OCI-LY3 (cell line): ENCODE data around the gene HK2.

Source experiments
- H2AFZ ChIP-seq: fragments of 200-600, 300-600 bp; shearing (Covaris generic); 2 replicates; pipeline ENCODE4 v1.6.0; 2014; ENCODE audit warnings: antibody characterized with exemption, low read depth, low read length
- H3K27ac ChIP-seq: fragments of 200-600, 300-600 bp; sonication (generic); 2 replicates; pipeline ENCODE4 v1.5.1; 2014; ENCODE audit warnings: mild to moderate bottlenecking, low read length, moderate library complexity, mixed read lengths
- H3K27me3 ChIP-seq: fragments of 200-600, 300-600 bp; sonication (generic); 2 replicates; pipeline ENCODE4 v1.6.1; 2014; ENCODE audit warnings: low read depth, low read length, mixed read lengths
- H3K36me3 ChIP-seq: fragments of 200-600, 300-600 bp; sonication (generic); replicated peaks from 2 replicates; pipeline ENCODE3; 2014; ENCODE audit warnings: low read depth, low read length, mixed read lengths
- H3K4me1 ChIP-seq: fragments of 300-600, 200-600 bp; sonication (generic); 2 replicates; pipeline ENCODE4 v1.6.1; 2014; ENCODE audit warnings: low read length, mixed read lengths
- H3K4me2 ChIP-seq: fragments of 200-600, 300-600 bp; sonication (generic); 2 replicates; pipeline ENCODE4 v1.6.1; 2014; ENCODE audit warnings: low read length, mixed read lengths
- H3K4me3 ChIP-seq: fragments of 300-600, 200-600 bp; sonication (generic); 2 replicates; pipeline ENCODE4 v1.5.1; 2014; ENCODE audit warnings: antibody characterized with exemption, mild to moderate bottlenecking, low read length, moderate library complexity
- H3K79me2 ChIP-seq: fragments of 300-600, 200-600 bp; shearing (Covaris generic); 2 replicates; pipeline ENCODE4 v1.6.1; 2014; ENCODE audit warnings: mild to moderate bottlenecking, low read length, mixed read lengths
- H3K9ac ChIP-seq: fragments of 300-600, 200-600 bp; shearing (Covaris generic); 2 replicates; pipeline ENCODE4 v1.6.0; 2014; ENCODE audit warnings: mild to moderate bottlenecking, low read length, moderate library complexity
- H3K9me3 ChIP-seq: fragments of 200-600, 300-600 bp; shearing (Covaris generic); 2 replicates; pipeline ENCODE4 v1.6.1; 2014; ENCODE audit warnings: low read length, mixed read lengths; ENCODE audit not compliant: insufficient read depth
- H4K20me1 ChIP-seq: fragments of 200-600, 300-600 bp; sonication (generic); 2 replicates; pipeline ENCODE4 v1.6.1; 2016; ENCODE audit warnings: low read length, mixed read lengths; ENCODE audit not compliant: insufficient read depth
- CTCF ChIP-seq: fragments of 200-600, 300-600 bp; sonication (generic); IDR thresholded peaks from 2 replicates; pipeline ENCODE4 v1.5.1; 2014; ENCODE audit warnings: antibody characterized with exemption, low read length, low read depth
- EZH2phosphoT487 ChIP-seq: fragments of 200-600 bp; shearing (Covaris generic); IDR thresholded peaks from 2 replicates; pipeline ENCODE4 v1.6.1; 2018; ENCODE audit warnings: antibody characterized with exemption, mixed run types, low read depth

The HK2 gene

GRCh38 chr2:74871414-74871813, 37.5 kb downstream of the HK2 start:
- peaks cover 68% of the 10 kb centered on the region for H3K36me3 ChIP-seq
- TF ChIP-seq EZH2phosphoT487 (no peak), CTCF (no peak)

GRCh38 chr2:74872389-74872836, 38.5 kb downstream of the HK2 start:
- Histone ChIP-seq H2AFZ (no peak overlapping the region), H3K27ac (no peak overlapping the region)

More at GRCh38 chr2:74871414-74871813, 37.5 kb downstream of the HK2 start:
- peaks cover 45% of the 10 kb centered on the region for H4K20me1 ChIP-seq
- no peak overlapping the region for H2AFZ ChIP-seq
- no peaks in the 10 kb centered on the region for H3K27me3 ChIP-seq
- H3K4me3 ChIP-seq, result no peak overlapping the region
- no peak overlapping the region for H3K9ac ChIP-seq
- peaks cover 3% of the 10 kb centered on the region; the same call in 1 of the 2 replicates for H3K4me1 ChIP-seq
- no peak overlapping the region for H3K27ac ChIP-seq
- peaks cover 39% of the 10 kb centered on the region for H3K79me2 ChIP-seq
- no peak overlapping the region for H3K4me2 ChIP-seq
- no peaks in the 10 kb centered on the region for H3K9me3 ChIP-seq

GRCh38 chr2:74873012-74873665, 39.2 kb downstream of the HK2 start:
- Histone ChIP-seq H3K9me3 (no peaks in the 10 kb centered on the region), H3K36me3 (peaks cover 74% of the 10 kb centered on the region), H3K4me1 (peaks cover 5% of the 10 kb centered on the region; the same call in 1 of the 2 replicates), H2AFZ (no peak overlapping the region), H4K20me1 (peaks cover 42% of the 10 kb centered on the region), H3K9ac (no peak overlapping the region), H3K4me3 (no peak overlapping the region), H3K4me2 (no peak overlapping the region), H3K79me2 (peaks cover 28% of the 10 kb centered on the region), H3K27me3 (no peaks in the 10 kb centered on the region), H3K27ac (no peak overlapping the region)
- no peak for TF ChIP-seq CTCF
- no peak for TF ChIP-seq EZH2phosphoT487

More at GRCh38 chr2:74872389-74872836, 38.5 kb downstream of the HK2 start:
- Histone ChIP-seq H3K4me3 (no peak overlapping the region), H3K27me3 (no peaks in the 10 kb centered on the region), H3K4me2 (no peak overlapping the region), H3K9me3 (no peaks in the 10 kb centered on the region), H3K79me2 (peaks cover 36% of the 10 kb centered on the region), H4K20me1 (peaks cover 46% of the 10 kb centered on the region), H3K4me1 (peaks cover 5% of the 10 kb centered on the region; the same call in 1 of the 2 replicates), H3K9ac (no peak overlapping the region), H3K36me3 (peaks cover 73% of the 10 kb centered on the region)
- TF ChIP-seq EZH2phosphoT487 (no peak), CTCF (no peak)

GRCh38 chr2:74873678-74874640, 40.0 kb downstream of the HK2 start:
- H3K4me2 ChIP-seq, result no peak overlapping the region
- H4K20me1 ChIP-seq, result peaks cover 35% of the 10 kb centered on the region
- H3K27ac ChIP-seq, result no peak overlapping the region
- no peak overlapping the region for H2AFZ ChIP-seq
- peaks cover 23% of the 10 kb centered on the region for H3K79me2 ChIP-seq
- TF ChIP-seq EZH2phosphoT487 (no peak), CTCF (no peak)
- no peaks in the 10 kb centered on the region for H3K9me3 ChIP-seq
- no peak overlapping the region for H3K4me3 ChIP-seq
- H3K27me3 ChIP-seq, result no peaks in the 10 kb centered on the region
- H3K36me3 ChIP-seq, result peaks cover 75% of the 10 kb centered on the region
- H3K9ac ChIP-seq, result no peak overlapping the region
- peaks cover 5% of the 10 kb centered on the region; the same call in 1 of the 2 replicates for H3K4me1 ChIP-seq
